Type B pancreatic cell (in vitro differentiated cells): ENCODE data around the gene ZSCAN26. TPM values are rescaled to one million over a fixed set of nuclear protein-coding genes. Genes with fewer than 3 reads are reported as not detected.

ENCODE experiments used
- DNase-seq: peaks from one replicate; pipeline ENCODE4 v3.0.0; 2021; ENCODE audit warnings: mixed read lengths; ENCODE audit not compliant: unreplicated experiment; ENCODE audit errors: extremely low spot score
- H3K27ac Mint-ChIP-seq: 2 replicates; pipeline ENCODE4 v1.8.0; 2021; ENCODE audit warnings: mild to moderate bottlenecking, mixed read lengths
- H3K27me3 Mint-ChIP-seq: 2 replicates; pipeline ENCODE4 v1.8.0; 2021; ENCODE audit warnings: mixed read lengths
- H3K36me3 Mint-ChIP-seq: 2 replicates; pipeline ENCODE4 v1.8.0; 2021; ENCODE audit warnings: mixed read lengths
- H3K4me1 Mint-ChIP-seq: one replicate; pipeline ENCODE4 v1.8.0; 2021; ENCODE audit warnings: mixed read lengths; ENCODE audit not compliant: unreplicated experiment
- H3K4me3 Mint-ChIP-seq: 2 replicates; pipeline ENCODE4 v1.8.0; 2021; ENCODE audit warnings: mild to moderate bottlenecking, mixed read lengths
- H3K9me3 Mint-ChIP-seq: 2 replicates; pipeline ENCODE4 v1.8.0; 2021; ENCODE audit warnings: mixed read lengths
- total RNA-seq: library from RNA; stranded (reverse); gene quantifications from 2 replicates; pipeline ENCODE4 v1.2.1, GENCODE V29; 2021; ENCODE audit warnings: low replicate concordance
- TF ChIP-seq, protein P1 (sequence below): fragments of 200-600 bp; sonication (generic); conservative IDR thresholded peaks from 2 replicates; pipeline ENCODE4 v1.5.0; 2021; ENCODE audit warnings: antibody characterized with exemption, mild to moderate bottlenecking

Gene ZSCAN26
- total RNA-seq, 1 donor from 2014 or later: 16.7 TPM

DNA sequence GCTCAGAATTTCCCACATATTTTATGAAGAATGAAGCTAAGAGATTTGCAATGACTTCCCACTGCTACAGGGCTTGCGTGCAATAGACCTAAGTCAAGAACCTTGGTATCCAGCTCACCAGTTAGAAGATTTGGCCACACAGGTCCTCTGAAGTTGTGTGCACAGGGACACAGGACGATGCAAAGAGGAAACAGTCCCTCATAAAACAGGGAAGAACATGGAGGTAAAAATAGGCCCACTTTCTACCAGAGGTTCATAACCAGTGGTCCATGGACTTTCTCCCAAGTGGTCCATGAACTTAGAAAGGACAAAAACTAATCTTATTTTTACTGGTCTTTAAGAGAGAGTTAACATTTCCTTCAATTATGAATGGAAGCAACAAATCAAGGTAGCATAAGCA is 16.2 kb upstream of the ZSCAN26 start:
- Mint-ChIP-seq H3K36me3 (peaks cover 7% of the 10 kb centered on the region), H3K27me3 (no peaks in the 10 kb centered on the region), H3K9me3 (no peaks in the 10 kb centered on the region), H3K4me3 (peak overlapping the region; percentile 99), H3K27ac (no peak overlapping the region), H3K4me1 (peaks cover 14% of the 10 kb centered on the region)
- DNase-seq: no peak
- TF ChIP-seq, protein P1, sequence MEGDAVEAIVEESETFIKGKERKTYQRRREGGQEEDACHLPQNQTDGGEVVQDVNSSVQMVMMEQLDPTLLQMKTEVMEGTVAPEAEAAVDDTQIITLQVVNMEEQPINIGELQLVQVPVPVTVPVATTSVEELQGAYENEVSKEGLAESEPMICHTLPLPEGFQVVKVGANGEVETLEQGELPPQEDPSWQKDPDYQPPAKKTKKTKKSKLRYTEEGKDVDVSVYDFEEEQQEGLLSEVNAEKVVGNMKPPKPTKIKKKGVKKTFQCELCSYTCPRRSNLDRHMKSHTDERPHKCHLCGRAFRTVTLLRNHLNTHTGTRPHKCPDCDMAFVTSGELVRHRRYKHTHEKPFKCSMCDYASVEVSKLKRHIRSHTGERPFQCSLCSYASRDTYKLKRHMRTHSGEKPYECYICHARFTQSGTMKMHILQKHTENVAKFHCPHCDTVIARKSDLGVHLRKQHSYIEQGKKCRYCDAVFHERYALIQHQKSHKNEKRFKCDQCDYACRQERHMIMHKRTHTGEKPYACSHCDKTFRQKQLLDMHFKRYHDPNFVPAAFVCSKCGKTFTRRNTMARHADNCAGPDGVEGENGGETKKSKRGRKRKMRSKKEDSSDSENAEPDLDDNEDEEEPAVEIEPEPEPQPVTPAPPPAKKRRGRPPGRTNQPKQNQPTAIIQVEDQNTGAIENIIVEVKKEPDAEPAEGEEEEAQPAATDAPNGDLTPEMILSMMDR: no peak

DNA sequence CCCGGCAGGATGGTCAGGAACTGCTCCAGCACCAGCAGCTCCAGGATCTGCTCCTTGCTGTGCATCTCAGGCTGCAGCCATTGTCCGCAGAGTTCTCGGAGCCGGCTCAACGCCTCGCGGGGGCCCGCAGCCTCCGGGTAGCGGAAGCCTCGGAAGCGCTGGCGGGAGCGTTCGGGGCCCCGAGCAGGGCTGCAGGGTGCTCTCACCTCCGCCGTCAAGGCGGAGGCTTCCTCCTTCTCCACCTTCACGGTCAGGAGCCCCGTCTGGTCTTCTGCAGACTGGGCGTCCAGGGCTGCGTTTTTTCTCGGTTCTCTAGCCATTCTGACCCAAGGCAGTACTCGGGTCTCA is 15.3 kb upstream of the ZSCAN26 start:
- TF ChIP-seq, protein P1: no peak
- peaks cover 3% of the 10 kb centered on the region for H3K36me3 Mint-ChIP-seq
- DNase-seq: peak; percentile 70

DNA sequence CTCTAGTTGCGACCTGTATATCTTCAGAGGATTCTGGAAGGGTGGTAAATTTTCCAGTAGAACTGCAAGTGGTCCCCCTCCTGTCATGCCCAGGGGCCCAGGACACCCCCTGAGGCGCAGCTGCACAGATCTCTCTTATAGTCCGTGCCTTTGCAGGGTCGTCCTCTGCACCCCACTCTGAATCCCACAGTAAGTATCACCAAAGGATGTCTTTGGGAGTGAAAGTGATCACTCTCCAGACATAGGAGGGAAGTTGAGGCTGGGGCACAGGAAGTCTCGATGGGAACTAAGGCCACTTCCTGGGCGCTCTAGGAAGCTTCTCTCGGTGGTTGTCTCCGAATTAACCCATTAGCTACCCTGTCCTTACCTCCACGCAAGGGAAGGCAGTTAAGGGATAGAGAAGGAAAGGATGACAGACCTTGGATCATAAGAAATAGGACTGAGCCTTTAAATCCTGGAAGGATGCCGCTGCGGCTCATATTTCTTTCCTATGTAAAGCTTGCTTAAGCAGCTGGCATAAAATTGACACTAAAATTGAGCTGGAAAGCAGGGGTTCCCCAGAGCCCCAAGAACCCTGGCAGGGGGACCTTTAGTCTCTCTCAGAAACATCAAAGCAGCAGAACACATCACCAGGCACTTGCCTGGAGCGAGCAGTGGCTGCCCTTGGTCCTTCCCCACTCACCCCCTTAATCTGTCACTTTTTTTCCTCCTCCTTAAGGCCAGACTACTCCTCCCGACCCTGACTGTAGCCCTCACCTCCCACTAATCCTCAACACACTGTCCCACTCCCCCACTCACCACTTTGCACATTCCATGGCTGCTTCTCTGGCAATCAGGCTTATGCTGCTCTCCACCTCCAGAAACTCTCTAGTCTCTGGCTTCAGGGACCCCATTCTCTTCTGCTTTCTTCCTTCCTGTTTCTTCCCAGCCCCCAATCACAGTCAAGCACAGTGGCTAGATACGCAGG is 14.7 kb upstream of the ZSCAN26 start, which contains the start of gene ZKSCAN4:
TSS of gene ZKSCAN4 (minus strand) at position 261 of the 967 bp plus-strand sequence. CDS start 289 bp downstream, outside the sequence.
- Mint-ChIP-seq H3K36me3 (peaks cover 3% of the 10 kb centered on the region), H3K27ac (peak within 1 kb of the TSS; percentile 74), H3K4me3 (peak within 1 kb of the TSS; percentile 99), H3K9me3 (no peaks in the 10 kb centered on the region), H3K4me1 (peaks cover 14% of the 10 kb centered on the region), H3K27me3 (no peaks in the 10 kb centered on the region)
- DNase-seq: peak; percentile 72
- TF ChIP-seq, protein P1: no peak

More for the DNA sequence above, 15.3 kb upstream of the ZSCAN26 start:
- H3K27me3 Mint-ChIP-seq: no peaks in the 10 kb centered on the region
- no peaks in the 10 kb centered on the region for H3K9me3 Mint-ChIP-seq
- H3K27ac Mint-ChIP-seq: peak overlapping the region; percentile 74
- H3K4me1 Mint-ChIP-seq: peaks cover 14% of the 10 kb centered on the region
- peak overlapping the region; percentile 99 for H3K4me3 Mint-ChIP-seq

DNA sequence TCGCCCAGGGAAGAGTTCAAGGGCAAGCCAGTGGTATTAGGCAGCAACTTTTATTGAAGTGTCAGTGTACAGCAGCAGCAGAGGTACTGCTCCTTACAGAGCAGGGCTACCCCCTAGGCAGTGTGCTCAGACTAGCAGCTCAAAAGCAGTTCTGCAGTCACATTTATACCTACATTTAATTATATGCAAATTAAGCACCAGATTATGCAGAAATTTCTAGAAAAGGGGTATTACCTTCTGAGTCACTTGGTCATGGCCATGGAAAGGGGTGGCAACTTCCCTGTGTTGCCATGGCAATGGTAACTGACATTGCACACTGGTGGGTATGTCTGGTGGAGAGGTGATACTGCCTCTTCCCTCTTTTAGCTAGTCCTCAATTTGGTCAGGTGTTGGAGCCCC is 12.8 kb upstream of the ZSCAN26 start:
- no peak overlapping the region for H3K27ac Mint-ChIP-seq
- peaks cover 14% of the 10 kb centered on the region for H3K4me1 Mint-ChIP-seq
- no peaks in the 10 kb centered on the region for H3K36me3 Mint-ChIP-seq
- H3K27me3 Mint-ChIP-seq: peaks cover 4% of the 10 kb centered on the region
- no peak overlapping the region for H3K4me3 Mint-ChIP-seq
- H3K9me3 Mint-ChIP-seq: no peaks in the 10 kb centered on the region
- DNase-seq: no peak
- TF ChIP-seq, protein P1: no peak

DNA sequence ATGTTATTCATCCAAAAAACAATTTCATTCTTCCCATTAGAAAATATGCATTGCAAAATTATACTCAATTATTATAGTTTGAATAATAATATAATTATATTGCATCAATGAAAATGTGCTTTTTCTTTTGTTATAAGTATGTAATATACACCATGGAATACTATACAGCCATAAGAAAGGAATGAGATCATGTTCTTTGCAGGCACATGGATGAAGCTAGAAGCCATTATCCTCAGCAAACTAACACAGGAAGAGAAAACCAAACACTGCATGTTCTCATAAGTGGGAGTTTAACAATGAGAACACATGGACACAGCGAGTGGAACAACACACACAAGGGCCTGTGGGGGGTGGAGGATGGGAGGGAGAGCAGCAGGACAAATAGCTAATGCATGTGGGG is 9.9 kb upstream of the ZSCAN26 start:
- peaks cover 6% of the 10 kb centered on the region for H3K4me1 Mint-ChIP-seq
- no peak overlapping the region for H3K4me3 Mint-ChIP-seq
- no peak for DNase-seq
- H3K27ac Mint-ChIP-seq: no peak overlapping the region
- H3K9me3 Mint-ChIP-seq: no peaks in the 10 kb centered on the region
- H3K36me3 Mint-ChIP-seq: no peaks in the 10 kb centered on the region
- H3K27me3 Mint-ChIP-seq: peaks cover 21% of the 10 kb centered on the region
- TF ChIP-seq, protein P1: no peak
